ENCODE data around the gene COL23A1.

- TF ChIP-seq, protein P1, sequence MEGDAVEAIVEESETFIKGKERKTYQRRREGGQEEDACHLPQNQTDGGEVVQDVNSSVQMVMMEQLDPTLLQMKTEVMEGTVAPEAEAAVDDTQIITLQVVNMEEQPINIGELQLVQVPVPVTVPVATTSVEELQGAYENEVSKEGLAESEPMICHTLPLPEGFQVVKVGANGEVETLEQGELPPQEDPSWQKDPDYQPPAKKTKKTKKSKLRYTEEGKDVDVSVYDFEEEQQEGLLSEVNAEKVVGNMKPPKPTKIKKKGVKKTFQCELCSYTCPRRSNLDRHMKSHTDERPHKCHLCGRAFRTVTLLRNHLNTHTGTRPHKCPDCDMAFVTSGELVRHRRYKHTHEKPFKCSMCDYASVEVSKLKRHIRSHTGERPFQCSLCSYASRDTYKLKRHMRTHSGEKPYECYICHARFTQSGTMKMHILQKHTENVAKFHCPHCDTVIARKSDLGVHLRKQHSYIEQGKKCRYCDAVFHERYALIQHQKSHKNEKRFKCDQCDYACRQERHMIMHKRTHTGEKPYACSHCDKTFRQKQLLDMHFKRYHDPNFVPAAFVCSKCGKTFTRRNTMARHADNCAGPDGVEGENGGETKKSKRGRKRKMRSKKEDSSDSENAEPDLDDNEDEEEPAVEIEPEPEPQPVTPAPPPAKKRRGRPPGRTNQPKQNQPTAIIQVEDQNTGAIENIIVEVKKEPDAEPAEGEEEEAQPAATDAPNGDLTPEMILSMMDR (IDR thresholded peaks at IDR 0.05; ENCODE audit: control extremely low read depth in 1 of 3, insufficient read depth in 1 of 3, low read depth in 1 of 3, low read length in 3 of 3) = peak in 2 of 3 experiments; percentile 11 to 17; a peak in 1 of 4 replicates
- TF ChIP-seq EGR1 (IDR thresholded peaks at IDR 0.05; ENCODE audit: borderline replicate concordance, low read depth, low read length) = no peak
- TF ChIP-seq EP300 (IDR thresholded peaks at IDR 0.05; ENCODE audit: borderline replicate concordance in 1 of 2, low read depth in 2 of 2, low read length in 2 of 2) = no peak
- TF ChIP-seq, protein P2, sequence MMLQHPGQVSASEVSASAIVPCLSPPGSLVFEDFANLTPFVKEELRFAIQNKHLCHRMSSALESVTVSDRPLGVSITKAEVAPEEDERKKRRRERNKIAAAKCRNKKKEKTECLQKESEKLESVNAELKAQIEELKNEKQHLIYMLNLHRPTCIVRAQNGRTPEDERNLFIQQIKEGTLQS (IDR thresholded peaks at IDR 0.05; ENCODE audit: insufficient read depth, low read depth, low read length) = no peak
- TF ChIP-seq JUN (IDR thresholded peaks at IDR 0.05; ENCODE audit: low read depth, low read length) = no peak
- no peak for TF ChIP-seq MAFK (IDR thresholded peaks at IDR 0.05; ENCODE audit: low read depth, low read length)
- TF ChIP-seq SUZ12 (IDR thresholded peaks at IDR 0.05; ENCODE audit: low read length) = no peak
- no peak; the same call in 1 of the 2 replicates for TF ChIP-seq MAX (IDR thresholded peaks at IDR 0.05)
These were observed 357.9 kb downstream of the COL23A1 start, which contains the start of gene PHYKPL for GRCh38 chr5:178232124-178232919.

All from H1 (cell line).